Measurements from ENCODE around the gene C19orf38.

C19orf38 gene, protein sequence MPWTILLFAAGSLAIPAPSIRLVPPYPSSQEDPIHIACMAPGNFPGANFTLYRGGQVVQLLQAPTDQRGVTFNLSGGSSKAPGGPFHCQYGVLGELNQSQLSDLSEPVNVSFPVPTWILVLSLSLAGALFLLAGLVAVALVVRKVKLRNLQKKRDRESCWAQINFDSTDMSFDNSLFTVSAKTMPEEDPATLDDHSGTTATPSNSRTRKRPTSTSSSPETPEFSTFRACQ

DNA sequence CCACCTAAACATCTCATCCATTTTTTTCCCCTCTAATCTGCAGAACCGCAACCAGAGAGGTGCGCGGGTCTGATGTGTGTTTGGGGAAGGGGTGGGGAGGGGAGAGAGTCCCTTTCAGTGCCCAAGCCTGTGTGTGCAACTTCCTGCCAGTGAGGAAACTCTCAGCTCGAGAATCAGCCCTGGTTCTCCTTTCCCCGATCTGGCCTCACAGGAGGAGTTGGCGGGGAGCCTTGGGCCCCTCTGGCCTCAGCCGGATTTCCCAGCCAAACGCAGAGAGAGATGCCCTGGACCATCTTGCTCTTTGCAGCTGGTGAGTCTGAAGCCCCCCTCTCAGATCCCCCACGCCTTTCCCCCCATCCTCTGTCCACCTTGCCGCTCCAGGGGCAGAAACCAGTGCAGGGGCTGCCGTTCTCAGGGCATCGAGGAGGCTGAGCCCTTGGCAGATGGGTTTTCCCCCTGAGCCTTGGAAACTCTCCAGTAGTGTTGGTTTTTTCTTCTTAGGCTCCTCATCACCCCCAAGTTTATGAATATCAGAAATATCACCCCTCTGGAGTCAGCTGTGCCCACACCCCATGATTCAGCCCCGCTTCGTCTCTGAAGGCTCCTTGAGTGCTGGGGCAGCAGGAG, at the start of gene C19orf38:
Gene C19orf38, plus strand, starts transcription at position 186 of the 627 bp plus-strand sequence. Its CDS starts 94 bp downstream, at position 280.
- DNase-seq (ENCODE audit: low read depth): no peak

DNA sequence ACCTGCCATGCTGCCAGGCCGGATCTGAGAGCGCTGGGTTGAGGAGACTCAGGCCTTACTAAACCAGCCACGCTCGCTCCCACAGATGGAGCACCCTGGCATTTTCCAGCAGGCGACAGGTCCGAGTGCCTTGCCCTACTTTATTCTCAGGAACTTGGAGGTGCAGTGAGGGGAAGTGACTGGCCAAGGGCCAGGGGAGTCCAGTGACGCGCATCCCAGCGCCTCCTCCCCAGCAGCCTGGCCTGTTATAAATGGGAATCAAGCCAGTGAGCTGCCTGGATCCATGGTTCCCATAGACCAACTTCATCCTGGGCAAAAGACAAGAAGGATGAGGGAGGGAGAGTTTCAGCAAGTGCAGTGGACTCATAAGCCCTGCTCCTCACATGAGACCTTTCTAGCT, 47.7 kb upstream of the C19orf38 start:
- peak; percentile 15 for DNase-seq (ENCODE audit: low read depth)

GRCh38 chr19:10802479-10802878, 45.7 kb upstream of the C19orf38 start:
- DNase-seq (ENCODE audit: low read depth): no peak

DNA sequence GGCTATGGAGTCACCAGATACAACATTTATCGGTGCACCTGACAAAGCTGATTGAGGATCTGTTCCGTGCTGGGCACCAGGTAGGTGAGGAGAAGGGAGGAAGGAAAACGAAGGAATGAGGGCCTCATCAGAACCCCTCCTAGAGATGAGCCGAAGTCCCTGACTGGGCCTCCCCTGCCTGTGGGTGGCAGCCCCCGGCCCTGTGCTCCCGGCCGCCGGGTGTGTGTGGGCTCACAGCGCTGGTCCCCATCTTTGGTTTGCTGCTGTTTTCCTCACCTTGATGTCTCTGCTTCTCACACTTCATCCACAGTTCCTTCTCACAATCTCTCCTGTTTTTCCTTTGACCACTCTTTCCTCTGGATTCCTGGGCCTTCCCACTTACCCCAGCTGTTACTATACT, 45.0 kb upstream of the C19orf38 start:
- DNase-seq (ENCODE audit: low read depth): no peak

DNA sequence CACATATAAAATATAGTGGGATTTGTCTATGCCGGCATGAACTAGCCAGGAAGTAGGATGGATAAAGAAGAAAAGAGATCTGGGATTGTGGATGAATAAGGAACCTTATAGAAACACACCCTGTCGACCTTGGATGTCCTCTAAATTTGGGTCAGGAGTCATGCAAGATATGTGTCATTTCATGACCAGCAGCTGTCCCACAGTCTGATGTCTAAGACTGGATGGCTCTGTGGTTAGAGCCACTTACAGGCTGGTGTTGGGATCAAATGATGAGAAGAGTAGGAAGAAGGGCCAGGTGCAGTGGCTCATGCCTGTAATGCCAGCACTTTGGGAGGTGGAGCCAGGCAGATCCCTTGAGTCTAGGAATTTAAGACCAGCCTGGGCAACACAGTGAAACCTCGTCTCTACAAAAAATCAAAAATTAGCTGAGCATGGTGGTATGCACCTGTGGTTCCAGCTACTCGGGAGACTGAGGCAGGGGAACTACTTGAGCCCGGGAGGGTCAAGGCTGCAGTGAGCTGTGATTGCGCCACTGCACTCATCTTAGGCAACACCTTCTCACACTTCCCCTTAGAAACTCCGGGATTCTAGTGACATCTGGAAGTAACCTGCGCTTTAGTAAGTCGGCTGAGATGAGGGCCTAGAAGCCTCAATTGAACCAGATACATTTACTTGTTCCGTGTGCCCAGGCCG, 43.0 kb upstream of the C19orf38 start:
- DNase-seq (ENCODE audit: low read depth): peak; percentile 18

DNA sequence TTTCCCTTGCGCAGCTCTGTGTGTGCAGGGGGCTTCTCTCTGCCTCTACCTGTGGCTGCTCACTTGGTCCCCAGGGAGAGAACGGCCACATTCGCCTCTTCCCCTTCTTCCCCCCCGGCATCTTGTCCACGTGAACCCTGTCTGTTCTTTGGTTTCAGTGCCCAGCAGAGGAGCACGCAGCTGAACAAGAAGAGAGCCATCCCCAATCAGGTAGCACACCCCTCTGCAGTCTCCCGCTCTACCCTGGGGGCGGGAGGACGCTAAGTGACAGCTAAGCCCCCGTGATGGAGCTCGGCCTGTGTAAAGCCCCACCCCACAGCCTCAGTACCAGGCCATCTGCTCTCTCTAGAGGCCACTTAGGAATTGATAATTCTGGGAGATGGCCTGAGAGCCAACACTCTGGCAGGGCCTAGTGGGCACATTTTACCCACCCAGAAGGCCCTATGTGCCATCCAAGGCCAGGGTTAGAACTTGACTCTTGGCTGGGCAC, 42.4 kb upstream of the C19orf38 start:
- DNase-seq (ENCODE audit: low read depth): no peak

GRCh38 chr19:10808937-10809649, 39.1 kb upstream of the C19orf38 start:
- DNase-seq (ENCODE audit: low read depth): peak; percentile 64

DNA sequence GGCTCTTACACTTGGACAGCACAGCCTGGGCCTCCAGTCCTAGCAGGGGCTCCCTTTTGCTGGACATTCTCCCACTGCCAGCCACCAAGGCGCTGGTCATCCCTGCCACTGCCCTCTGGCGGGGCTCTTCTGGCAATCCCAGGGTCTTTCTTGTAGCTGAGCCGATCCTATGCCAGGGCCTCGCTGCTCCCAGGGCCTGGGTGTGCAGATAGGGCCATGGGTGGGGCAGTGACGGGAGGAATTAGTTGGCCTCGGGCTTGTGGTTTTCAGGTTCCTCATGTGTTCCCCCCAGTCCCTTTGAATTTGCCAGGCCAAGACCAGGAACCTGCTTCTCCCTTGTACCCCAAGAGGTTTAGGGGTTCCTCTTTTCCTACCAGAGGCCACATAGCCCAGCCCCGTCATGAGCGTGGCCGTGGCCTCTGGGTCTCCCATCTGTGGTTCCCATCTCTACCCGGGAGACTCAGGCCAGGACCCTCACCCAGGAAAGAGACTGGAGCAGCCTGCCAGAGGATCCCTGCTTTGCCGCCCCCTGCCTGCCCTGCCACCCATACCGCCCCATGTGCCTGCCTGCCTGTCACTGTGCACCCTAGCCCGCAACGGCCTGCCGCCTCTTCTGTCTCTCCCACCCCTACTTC, 38.4 kb upstream of the C19orf38 start:
- DNase-seq (ENCODE audit: low read depth): no peak

GRCh38 chr19:10811391-10812111, 36.7 kb upstream of the C19orf38 start:
- DNase-seq (ENCODE audit: low read depth): no peak

DNA sequence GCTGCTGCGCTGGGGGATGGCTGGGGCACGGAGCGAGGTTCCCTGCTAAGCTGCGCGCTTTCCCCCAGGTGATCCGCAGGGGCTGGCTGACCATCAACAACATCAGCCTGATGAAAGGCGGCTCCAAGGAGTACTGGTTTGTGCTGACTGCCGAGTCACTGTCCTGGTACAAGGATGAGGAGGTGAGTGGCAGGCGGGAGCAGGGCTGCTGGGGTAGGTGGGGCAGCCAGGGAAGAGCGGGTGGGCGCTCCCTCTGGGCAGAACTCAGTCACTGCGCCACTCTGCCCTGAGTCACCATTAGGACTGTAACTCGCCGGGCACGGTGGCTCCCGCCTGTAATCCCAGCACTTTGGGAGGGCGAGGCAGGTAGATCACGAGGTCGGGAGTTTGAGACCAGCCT, 36.0 kb upstream of the C19orf38 start:
- DNase-seq (ENCODE audit: low read depth): no peak

GRCh38 chr19:10812902-10813404, 35.3 kb upstream of the C19orf38 start:
- peak; percentile 94 for DNase-seq (ENCODE audit: low read depth)

DNA sequence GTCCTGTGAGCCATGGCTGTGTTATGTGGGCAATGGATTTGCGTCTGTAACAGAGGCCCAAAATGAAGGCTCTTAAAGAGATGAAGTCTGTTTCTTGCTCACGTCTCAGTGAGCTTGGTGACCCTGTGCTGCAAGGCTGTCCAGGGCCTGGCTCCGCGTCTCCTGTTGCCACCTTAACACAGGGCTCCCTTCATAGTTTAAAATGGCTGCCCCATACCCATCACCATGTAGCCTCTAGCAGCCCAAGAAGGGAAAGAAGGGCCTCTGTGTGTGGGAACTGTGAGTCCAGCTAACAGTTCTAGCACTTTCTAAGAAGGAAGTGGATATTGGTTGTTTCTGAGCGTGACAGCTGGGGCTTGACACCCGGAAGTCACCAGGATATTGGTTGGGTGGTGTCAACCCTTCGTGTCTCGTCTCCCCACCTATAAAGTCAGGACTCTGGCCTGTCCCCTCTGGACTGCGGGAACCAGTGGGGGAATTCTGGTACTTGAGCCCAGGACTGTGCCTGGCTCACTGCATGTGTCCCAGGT, 33.1 kb upstream of the C19orf38 start:
- DNase-seq (ENCODE audit: low read depth): no peak

GRCh38 chr19:10815969-10816644, 32.1 kb upstream of the C19orf38 start:
- DNase-seq (ENCODE audit: low read depth): peak; percentile 15

GRCh38 chr19:10816691-10817090, 31.5 kb upstream of the C19orf38 start:
- no peak for DNase-seq (ENCODE audit: low read depth)

DNA sequence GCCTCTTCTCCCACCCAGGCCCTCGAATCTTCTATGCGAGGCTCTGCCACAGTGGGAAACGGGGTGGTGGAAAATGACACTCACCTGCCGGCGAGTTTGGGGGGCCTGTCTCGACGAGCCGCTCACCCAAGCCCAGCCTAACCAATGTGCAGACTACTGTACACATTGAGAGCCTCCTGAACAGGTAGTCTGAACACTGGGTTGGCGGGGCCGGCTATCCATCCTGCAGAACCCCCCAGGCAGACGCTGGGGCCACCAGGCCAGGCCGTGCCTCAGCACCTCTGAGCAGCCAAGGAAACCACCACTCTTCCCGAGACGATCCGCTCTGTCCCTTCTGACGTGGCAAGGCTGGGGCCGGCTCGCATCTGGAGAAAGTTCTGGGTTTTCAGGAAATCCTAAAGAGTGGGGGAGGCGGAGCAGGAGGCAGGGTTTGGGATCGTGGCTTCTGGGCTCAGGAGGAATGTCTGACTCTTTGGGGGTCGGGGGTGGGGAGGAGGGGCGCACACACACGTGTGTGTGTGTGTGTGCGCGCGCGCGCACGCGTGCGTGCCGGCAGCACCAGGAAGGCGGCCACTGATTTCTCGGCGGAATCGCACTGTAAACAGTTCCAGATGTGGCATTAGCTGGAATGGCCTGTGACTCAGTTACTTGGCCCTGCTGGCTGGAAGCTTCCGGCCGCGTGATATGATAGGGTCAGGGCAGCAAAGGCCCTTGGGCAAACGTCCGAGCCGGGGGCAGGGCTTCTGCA, 30.8 kb upstream of the C19orf38 start:
- DNase-seq (ENCODE audit: low read depth): peak; percentile 43

DNA sequence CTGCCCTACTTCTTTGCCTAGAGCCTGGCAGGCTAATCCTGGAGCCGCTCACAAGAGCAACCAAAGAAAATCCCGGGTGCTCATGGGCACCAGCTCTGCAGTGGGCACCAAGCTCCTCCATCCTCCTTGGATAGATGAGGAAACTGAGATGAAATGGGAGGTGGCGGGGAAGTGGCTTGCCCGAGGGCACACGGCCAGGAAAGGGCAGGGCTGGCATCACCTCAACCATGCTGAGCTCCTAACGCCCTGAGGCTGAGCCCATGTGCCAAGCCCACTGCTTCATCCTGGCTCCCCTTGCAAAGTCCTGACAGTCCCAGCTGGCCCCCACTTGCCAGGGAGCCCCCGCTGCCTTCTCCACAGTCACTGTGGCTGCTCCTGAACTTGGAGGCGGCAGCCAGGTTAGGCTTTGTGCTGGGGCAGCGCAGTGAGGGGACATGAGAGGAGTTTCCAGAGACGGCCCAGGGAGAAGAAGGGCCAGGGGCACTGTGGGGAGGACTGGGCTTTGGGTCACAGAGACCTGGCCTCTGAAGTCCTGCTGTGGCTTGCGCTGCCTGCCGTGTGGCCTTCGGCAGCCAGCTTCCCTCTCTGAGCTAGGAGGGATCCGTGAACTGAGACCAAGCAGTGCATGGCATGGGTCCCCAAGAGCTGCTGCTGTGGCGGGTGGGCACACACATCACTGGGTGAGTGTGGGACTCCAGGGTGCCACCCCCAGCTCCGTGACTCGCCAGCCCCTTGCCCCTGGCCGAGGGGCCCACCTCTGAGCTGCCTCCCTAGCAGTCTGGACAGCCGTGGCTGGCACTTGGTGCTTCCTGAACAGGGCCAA, 29.7 kb upstream of the C19orf38 start:
- DNase-seq (ENCODE audit: low read depth): no peak

- no peak for DNase-seq (ENCODE audit: low read depth)
Measured at GRCh38 chr19:10819124-10820060, 28.8 kb upstream of the C19orf38 start.

All from amniotic epithelial cell (primary cell).